A549 (cell line): Measurements from ENCODE around the gene BBS9. TPM values are rescaled to one million over a fixed set of nuclear protein-coding genes. Genes with fewer than 3 reads are reported as not detected.

ENCODE experiments used
- ATAC-seq, 2 experiments: fragments of 200-7000 bp in 1 of 2; fragments of >200 bp in 1 of 2; cut with Nextera tagmentation in 1 of 2; cut with Tn5 transposase in 1 of 2; 3 replicates each; pipeline versions ENCODE4 v1.8.0 to v1.9.1; 2018 to 2020; ENCODE audit warnings: mild to moderate bottlenecking in 1 of 2, moderate library complexity in 1 of 2
- CTCF ChIA-PET: fragments of 300-600 bp; sonication (Branson Sonifier 250); formaldehyde crosslinking; extraction: SDS; loops from one replicate; lab custom pipeline; 2021; ENCODE audit warnings: antibody characterized with exemption, inconsistent platforms; lab: Yijun Ruan, JAX
- POLR2A ChIA-PET: fragments of 350-600 bp; formaldehyde crosslinking; extraction: SDS; loops from one replicate; lab custom pipeline; 2021; ENCODE audit warnings: antibody characterized with exemption, inconsistent platforms; lab: Yijun Ruan, JAX
- DNase-seq, 2 experiments: peaks; one replicate each; pipeline versions ENCODE4 v3.0.0 to v3.0.0-alpha.2; 2011 to 2016; ENCODE audit warnings: low read depth in 1 of 2, low spot score in 1 of 2
- FAIRE-seq: peaks from 2 replicates; lab custom pipeline; 2011; peaks lifted over from hg19 to GRCh38; lab: Jason Lieb, UNC
- H3K27ac ChIP-seq, 2 experiments: fragments of >200 bp; sonication (Bioruptor Twin); formaldehyde crosslinking; 3 replicates each; pipeline ENCODE4 v1.5.1; 2016 to 2017
- H3K4me1 ChIP-seq: fragments of >200 bp; sonication (Bioruptor Twin); formaldehyde crosslinking; 3 replicates; pipeline ENCODE4 v1.6.1; 2016
- H3K4me2 ChIP-seq: fragments of >200 bp; sonication (Bioruptor Twin); formaldehyde crosslinking; 3 replicates; pipeline ENCODE4 v1.6.1; 2016
- H3K4me3 ChIP-seq: fragments of >200 bp; sonication (Bioruptor Twin); formaldehyde crosslinking; 3 replicates; pipeline ENCODE4 v1.5.1; 2016
- H3K9me3 ChIP-seq: fragments of >200 bp; sonication (Bioruptor Twin); formaldehyde crosslinking; 3 replicates; pipeline ENCODE4 v1.6.1; 2016
- CHD2 ChIP-seq: fragments of 150-350 bp; IDR thresholded peaks from 2 replicates; pipeline ENCODE4 v1.6.1; 2014; ENCODE audit warnings: low read length; ENCODE audit not compliant: partially characterized antibody
- CHD4 ChIP-seq: fragments of 200-600 bp; sonication (generic); IDR thresholded peaks from 2 replicates; pipeline ENCODE4 v1.6.1; 2016; ENCODE audit warnings: antibody characterized with exemption, mild to moderate bottlenecking, borderline replicate concordance
- EHF ChIP-seq: fragments of 250-450 bp; sonication (Bioruptor Pico); IDR thresholded peaks from 2 replicates; pipeline ENCODE4 v1.5.0; 2020; ENCODE audit warnings: mild to moderate bottlenecking
- FOXS1 ChIP-seq: fragments of 250-450 bp; sonication (Bioruptor Pico); IDR thresholded peaks from 2 replicates; pipeline ENCODE4 v1.5.0; 2020; ENCODE audit warnings: mild to moderate bottlenecking, moderate library complexity
- HEYL ChIP-seq: fragments of 250-450 bp; sonication (Bioruptor Pico); IDR thresholded peaks from 2 replicates; pipeline ENCODE4 v1.8.0; 2021; ENCODE audit warnings: mild to moderate bottlenecking, moderate library complexity
- HOXA7 ChIP-seq: fragments of 250-450 bp; sonication (Bioruptor Pico); IDR thresholded peaks from 2 replicates; pipeline ENCODE4 v1.5.0; 2020; ENCODE audit warnings: mild to moderate bottlenecking, moderate library complexity
- HOXB5 ChIP-seq: fragments of 250-450 bp; sonication (Bioruptor Pico); IDR thresholded peaks from 2 replicates; pipeline ENCODE4 v1.5.0; 2020; ENCODE audit warnings: mild to moderate bottlenecking, moderate library complexity
- JUN ChIP-seq, 2 experiments: fragments of >200 bp; sonication (Bioruptor Twin); formaldehyde crosslinking; IDR thresholded peaks; 2 replicates in 1 of 2; 3 replicates in 1 of 2; pipeline ENCODE4 v1.6.1; 2016 to 2017
- KDM5A ChIP-seq: fragments of 200-600 bp; sonication (generic); IDR thresholded peaks from 2 replicates; pipeline ENCODE4 v1.6.1; 2016; ENCODE audit warnings: antibody characterized with exemption, mild to moderate bottlenecking
- MAFK ChIP-seq: fragments of 450-650 bp; IDR thresholded peaks from 2 replicates; pipeline ENCODE4 v1.6.1; 2014; ENCODE audit not compliant: partially characterized antibody
- NPAS2 ChIP-seq: fragments of 250-450 bp; sonication (Bioruptor Pico); IDR thresholded peaks from 2 replicates; pipeline ENCODE4 v1.8.0; 2022; ENCODE audit warnings: mild to moderate bottlenecking, moderate library complexity, borderline replicate concordance
- POLR2AphosphoS2 ChIP-seq: conservative IDR thresholded peaks from 2 replicates; pipeline ENCODE4 v1.6.1; 2012; ENCODE audit warnings: low read length, improper control_type of control experiment, inconsistent platforms
- RAD21 ChIP-seq, 2 experiments: fragments of >200 bp in 1 of 2; sonication (Bioruptor Twin) in 1 of 2; formaldehyde crosslinking in 1 of 2; IDR thresholded peaks in 1 of 2; conservative IDR thresholded peaks in 1 of 2; 2 replicates in 1 of 2; 3 replicates in 1 of 2; pipeline ENCODE4 v1.6.1; 2012 to 2018; ENCODE audit warnings: inconsistent platforms in 1 of 2
- RARB ChIP-seq: fragments of 250-450 bp; sonication (Bioruptor Pico); IDR thresholded peaks from 2 replicates; pipeline ENCODE4 v1.8.0; 2021; ENCODE audit warnings: mild to moderate bottlenecking, moderate library complexity
- SMC3 ChIP-seq: fragments of >200 bp; sonication (Bioruptor Twin); formaldehyde crosslinking; IDR thresholded peaks from 3 replicates; pipeline ENCODE4 v1.6.1; 2018; ENCODE audit warnings: inconsistent platforms
- ZC3H11A ChIP-seq: fragments of 450-650 bp; IDR thresholded peaks from 2 replicates; pipeline ENCODE4 v1.6.1; 2014; ENCODE audit warnings: antibody characterized with exemption, mild to moderate bottlenecking
- WGBS: methylation state at CpG from one replicate; pipeline ENCODE4 v1.1.6; 2017; ENCODE audit errors: missing lambda C conversion rate; 5-methylcytosine and 5-hydroxymethylcytosine counted together
- polyA plus RNA-seq, 4 experiments: library from polyadenylated mRNA; depleted of rRNA in 3 of 4; stranded (reverse); fragments of >200 nt; fragmentation: RNase III in 1 of 4; extraction: RNeasy Plus Mini Kit Qiagen cat#74134 plus additional on column Dnase treatment in 1 of 4; gene quantifications; 2 replicates in 3 of 4; 3 replicates in 1 of 4; pipeline ENCODE4 v1.2.3, GENCODE V29; 2011 to 2017
- TF ChIP-seq, protein P1 (sequence below): fragments of >200 bp; sonication (Bioruptor Twin); formaldehyde crosslinking; IDR thresholded peaks from 3 replicates; pipeline ENCODE4 v1.5.1; 2016
- TF ChIP-seq, protein P2 (sequence below): fragments of 150-350 bp; IDR thresholded peaks from 2 replicates; pipeline ENCODE4 v1.6.1; 2014; ENCODE audit warnings: low read depth, mild to moderate bottlenecking, low read length
- TF ChIP-seq, protein P3 (sequence below): fragments of 250-450 bp; sonication (Bioruptor Pico); IDR thresholded peaks from 2 replicates; pipeline ENCODE4 v1.5.0; 2021; ENCODE audit warnings: mild to moderate bottlenecking, moderate library complexity, borderline replicate concordance
- TF ChIP-seq, protein P4 (sequence below): fragments of >200 bp; sonication (Bioruptor Twin); formaldehyde crosslinking; IDR thresholded peaks from 3 replicates; pipeline ENCODE4 v1.6.1; 2016
- TF ChIP-seq, protein P5 (sequence below): IDR thresholded peaks from 2 replicates; pipeline ENCODE4 v1.6.1; 2012

BBS9 gene
- polyA plus RNA-seq, 2 of the 4 experiments (the other 2 are of a cell fraction) = 8.3 to 9.1 TPM

DNA sequence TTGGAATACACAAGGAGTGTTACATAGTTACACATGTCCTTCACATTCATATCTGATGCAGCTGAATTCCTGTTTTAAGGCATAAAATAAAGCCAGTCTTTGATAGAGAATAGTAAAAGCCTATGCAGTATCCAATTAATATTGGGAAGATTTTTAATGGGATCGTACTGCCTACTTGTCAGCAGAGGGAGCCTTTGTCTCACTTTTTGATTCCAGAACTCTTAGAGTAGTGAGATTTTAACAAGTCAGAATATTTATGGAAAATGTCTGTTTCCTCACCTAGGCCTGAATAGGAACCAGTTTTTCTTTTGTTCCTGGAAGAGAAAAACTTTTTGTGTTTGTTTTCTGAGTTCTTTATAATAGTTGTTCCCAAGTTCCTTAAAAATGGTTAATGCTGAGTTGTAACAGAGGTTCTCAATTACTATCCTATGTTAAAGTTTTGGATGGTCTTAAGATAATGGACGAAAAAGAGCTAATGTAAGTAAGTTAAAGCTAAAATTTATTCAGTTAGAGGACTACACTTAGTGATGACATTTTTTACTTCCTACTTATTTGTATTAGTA is 114.0 kb downstream of the BBS9 start:
- CTCF ChIA-PET = interaction anchor here (0.6 to 2.5 kb wide), 29 partner anchors 10 to 1517 kb away, joined by 3 to 18 read pairs (median 4); no protein-coding TSS in a partner anchor
- POLR2A ChIA-PET = no interaction called here
- FAIRE-seq = no peak
- Histone ChIP-seq H3K9me3 (no peaks in the 10 kb centered on the region), H3K4me3 (no peak overlapping the region), H3K27ac (no peak overlapping the region), H3K4me1 (peaks cover 4% of the 10 kb centered on the region; the same call in 1 of the 3 replicates), H3K4me2 (no peak overlapping the region)
- TF ChIP-seq, protein P1, sequence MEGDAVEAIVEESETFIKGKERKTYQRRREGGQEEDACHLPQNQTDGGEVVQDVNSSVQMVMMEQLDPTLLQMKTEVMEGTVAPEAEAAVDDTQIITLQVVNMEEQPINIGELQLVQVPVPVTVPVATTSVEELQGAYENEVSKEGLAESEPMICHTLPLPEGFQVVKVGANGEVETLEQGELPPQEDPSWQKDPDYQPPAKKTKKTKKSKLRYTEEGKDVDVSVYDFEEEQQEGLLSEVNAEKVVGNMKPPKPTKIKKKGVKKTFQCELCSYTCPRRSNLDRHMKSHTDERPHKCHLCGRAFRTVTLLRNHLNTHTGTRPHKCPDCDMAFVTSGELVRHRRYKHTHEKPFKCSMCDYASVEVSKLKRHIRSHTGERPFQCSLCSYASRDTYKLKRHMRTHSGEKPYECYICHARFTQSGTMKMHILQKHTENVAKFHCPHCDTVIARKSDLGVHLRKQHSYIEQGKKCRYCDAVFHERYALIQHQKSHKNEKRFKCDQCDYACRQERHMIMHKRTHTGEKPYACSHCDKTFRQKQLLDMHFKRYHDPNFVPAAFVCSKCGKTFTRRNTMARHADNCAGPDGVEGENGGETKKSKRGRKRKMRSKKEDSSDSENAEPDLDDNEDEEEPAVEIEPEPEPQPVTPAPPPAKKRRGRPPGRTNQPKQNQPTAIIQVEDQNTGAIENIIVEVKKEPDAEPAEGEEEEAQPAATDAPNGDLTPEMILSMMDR = peak; percentile 88
- TF ChIP-seq, protein P2, sequence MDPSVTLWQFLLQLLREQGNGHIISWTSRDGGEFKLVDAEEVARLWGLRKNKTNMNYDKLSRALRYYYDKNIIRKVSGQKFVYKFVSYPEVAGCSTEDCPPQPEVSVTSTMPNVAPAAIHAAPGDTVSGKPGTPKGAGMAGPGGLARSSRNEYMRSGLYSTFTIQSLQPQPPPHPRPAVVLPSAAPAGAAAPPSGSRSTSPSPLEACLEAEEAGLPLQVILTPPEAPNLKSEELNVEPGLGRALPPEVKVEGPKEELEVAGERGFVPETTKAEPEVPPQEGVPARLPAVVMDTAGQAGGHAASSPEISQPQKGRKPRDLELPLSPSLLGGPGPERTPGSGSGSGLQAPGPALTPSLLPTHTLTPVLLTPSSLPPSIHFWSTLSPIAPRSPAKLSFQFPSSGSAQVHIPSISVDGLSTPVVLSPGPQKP = no peak
- TF ChIP-seq CHD2 (no peak), RAD21 (conservative IDR thresholded peaks at IDR 0.05 in 1 of 2, IDR thresholded peaks at IDR 0.05 in 1 of 2) (peak; percentile 87 to 88), SMC3 (peak; percentile 80)
- TF ChIP-seq, protein P3, sequence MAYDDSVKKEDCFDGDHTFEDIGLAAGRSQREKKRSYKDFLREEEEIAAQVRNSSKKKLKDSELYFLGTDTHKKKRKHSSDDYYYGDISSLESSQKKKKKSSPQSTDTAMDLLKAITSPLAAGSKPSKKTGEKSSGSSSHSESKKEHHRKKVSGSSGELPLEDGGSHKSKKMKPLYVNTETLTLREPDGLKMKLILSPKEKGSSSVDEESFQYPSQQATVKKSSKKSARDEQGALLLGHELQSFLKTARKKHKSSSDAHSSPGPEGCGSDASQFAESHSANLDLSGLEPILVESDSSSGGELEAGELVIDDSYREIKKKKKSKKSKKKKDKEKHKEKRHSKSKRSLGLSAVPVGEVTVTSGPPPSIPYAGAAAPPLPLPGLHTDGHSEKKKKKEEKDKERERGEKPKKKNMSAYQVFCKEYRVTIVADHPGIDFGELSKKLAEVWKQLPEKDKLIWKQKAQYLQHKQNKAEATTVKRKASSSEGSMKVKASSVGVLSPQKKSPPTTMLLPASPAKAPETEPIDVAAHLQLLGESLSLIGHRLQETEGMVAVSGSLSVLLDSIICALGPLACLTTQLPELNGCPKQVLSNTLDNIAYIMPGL = no peak
- DNase-seq = peak; percentile 36 to 57
- 36% methylated on average over 2 of the region's 2 CpGs for WGBS
- ATAC-seq = peak; percentile 73 to 86; a peak in 4 of 6 replicates

DNA sequence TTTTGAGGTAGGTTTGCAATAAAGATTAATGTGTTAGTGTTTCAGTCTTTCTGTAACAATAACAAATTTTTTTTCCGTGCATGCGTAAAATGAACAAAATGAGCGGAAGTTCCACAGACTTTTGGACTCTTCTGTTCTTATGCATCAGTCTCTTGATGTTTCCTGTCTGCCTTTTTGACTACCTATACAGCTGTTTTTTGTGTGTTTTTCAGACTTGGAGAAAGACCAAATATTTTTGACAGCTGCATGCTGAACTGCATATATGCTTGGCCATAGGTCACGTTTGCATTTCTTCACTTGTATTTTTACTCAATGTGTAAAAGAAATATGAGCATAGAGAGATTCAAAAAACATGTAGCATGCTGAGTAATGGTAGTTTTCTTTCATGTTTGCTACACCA is 119.3 kb downstream of the BBS9 start:
- ATAC-seq (no peak), FAIRE-seq (no peak), DNase-seq (no peak)
- WGBS = 93% methylated on average over 4 of the region's 4 CpGs
- H3K27ac ChIP-seq = no peak overlapping the region
- ChIA-PET POLR2A (no interaction called here), CTCF (interaction anchor here (0.6 kb wide), 1 partner anchor 891 kb away, joined by 3 read pairs; no protein-coding TSS in a partner anchor)
- H3K4me1 ChIP-seq = peaks cover 8% of the 10 kb centered on the region; the same call in 1 of the 3 replicates
- no peak overlapping the region for H3K4me3 ChIP-seq
- 0 out of 3 replicates have a peak, but pooled peaks cover 3% of the 10 kb centered on the region for H3K9me3 ChIP-seq
- no peak overlapping the region for H3K4me2 ChIP-seq
- TF ChIP-seq CHD4 (no peak), RAD21 (conservative IDR thresholded peaks at IDR 0.05 in 1 of 2, IDR thresholded peaks at IDR 0.05 in 1 of 2) (no peak), EHF (CRISPR knock-in tag) (no peak), HOXB5 (CRISPR knock-in tag) (no peak), ZC3H11A (no peak), JUN (IDR thresholded peaks at IDR 0.05) (no peak)

DNA sequence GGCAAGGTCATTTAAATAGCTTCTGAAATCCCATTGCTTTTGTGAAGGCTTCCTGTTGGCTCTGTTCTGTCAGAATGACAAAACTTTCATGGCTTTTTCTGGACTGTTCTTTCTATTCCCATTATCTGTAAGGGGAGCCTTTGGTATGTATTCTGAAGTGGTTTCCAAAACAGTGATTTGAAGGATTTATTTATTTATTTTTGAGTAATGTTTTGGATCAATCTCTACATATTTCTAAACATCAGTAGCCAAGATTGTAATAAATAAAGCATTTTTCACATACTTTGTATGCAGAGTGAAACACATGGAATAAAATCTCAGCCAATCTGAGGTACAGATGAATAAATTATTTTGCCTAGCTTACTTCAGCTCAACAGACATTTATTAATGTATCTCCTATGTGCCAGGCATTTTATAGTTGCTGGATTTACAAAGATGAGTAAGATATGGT is 121.1 kb downstream of the BBS9 start:
- CTCF ChIA-PET = no interaction called here
- POLR2A ChIA-PET = no interaction called here
- DNase-seq = no peak
- Histone ChIP-seq H3K4me1 (peaks cover 8% of the 10 kb centered on the region; the same call in 1 of the 3 replicates), H3K4me3 (no peak overlapping the region), H3K4me2 (no peak overlapping the region), H3K9me3 (0 out of 3 replicates have a peak, but pooled peaks cover 3% of the 10 kb centered on the region), H3K27ac (no peak overlapping the region)
- FAIRE-seq = no peak
- ATAC-seq = no peak
- TF ChIP-seq HOXA7 (CRISPR knock-in tag) (no peak), CHD4 (no peak), POLR2AphosphoS2 (no peak), KDM5A (no peak), NPAS2 (CRISPR knock-in tag) (no peak), HEYL (CRISPR knock-in tag) (no peak), FOXS1 (CRISPR knock-in tag) (no peak), MAFK (no peak), RARB (CRISPR knock-in tag) (no peak), JUN (IDR thresholded peaks at IDR 0.05) (no peak)
- TF ChIP-seq, protein P4, sequence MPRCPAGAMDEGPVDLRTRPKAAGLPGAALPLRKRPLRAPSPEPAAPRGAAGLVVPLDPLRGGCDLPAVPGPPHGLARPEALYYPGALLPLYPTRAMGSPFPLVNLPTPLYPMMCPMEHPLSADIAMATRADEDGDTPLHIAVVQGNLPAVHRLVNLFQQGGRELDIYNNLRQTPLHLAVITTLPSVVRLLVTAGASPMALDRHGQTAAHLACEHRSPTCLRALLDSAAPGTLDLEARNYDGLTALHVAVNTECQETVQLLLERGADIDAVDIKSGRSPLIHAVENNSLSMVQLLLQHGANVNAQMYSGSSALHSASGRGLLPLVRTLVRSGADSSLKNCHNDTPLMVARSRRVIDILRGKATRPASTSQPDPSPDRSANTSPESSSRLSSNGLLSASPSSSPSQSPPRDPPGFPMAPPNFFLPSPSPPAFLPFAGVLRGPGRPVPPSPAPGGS = no peak
- TF ChIP-seq, protein P2 = no peak
- TF ChIP-seq, protein P3 = no peak
- TF ChIP-seq, protein P5, sequence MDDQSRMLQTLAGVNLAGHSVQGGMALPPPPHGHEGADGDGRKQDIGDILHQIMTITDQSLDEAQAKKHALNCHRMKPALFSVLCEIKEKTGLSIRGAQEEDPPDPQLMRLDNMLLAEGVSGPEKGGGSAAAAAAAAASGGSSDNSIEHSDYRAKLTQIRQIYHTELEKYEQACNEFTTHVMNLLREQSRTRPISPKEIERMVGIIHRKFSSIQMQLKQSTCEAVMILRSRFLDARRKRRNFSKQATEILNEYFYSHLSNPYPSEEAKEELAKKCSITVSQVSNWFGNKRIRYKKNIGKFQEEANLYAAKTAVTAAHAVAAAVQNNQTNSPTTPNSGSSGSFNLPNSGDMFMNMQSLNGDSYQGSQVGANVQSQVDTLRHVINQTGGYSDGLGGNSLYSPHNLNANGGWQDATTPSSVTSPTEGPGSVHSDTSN = no peak
